Trophoblast cell (in vitro differentiated cells and primary cell): Measurements from ENCODE around the gene NKD1.

Experiments used
- DNase-seq, 2 donors: peaks; one replicate each; pipeline ENCODE4 v3.0.0-alpha.2; 2016
- H2AFZ ChIP-seq: 2 replicates; pipeline ENCODE4 v1.6.1; 2013; ENCODE audit warnings: low read length, moderate library complexity, mild to moderate bottlenecking; ENCODE audit not compliant: insufficient read depth, poor library complexity
- H2AK5ac ChIP-seq: 2 replicates; pipeline ENCODE4 v1.6.1; 2013; ENCODE audit warnings: mild to moderate bottlenecking, low read length
- H2BK120ac ChIP-seq: 2 replicates; pipeline ENCODE4 v1.6.1; 2013; ENCODE audit warnings: low read length, mild to moderate bottlenecking, moderate library complexity; ENCODE audit not compliant: insufficient read depth, poor library complexity
- H2BK12ac ChIP-seq: 2 replicates; pipeline ENCODE4 v1.6.1; 2013; ENCODE audit warnings: mild to moderate bottlenecking, low read length, moderate library complexity
- H2BK5ac ChIP-seq: 2 replicates; pipeline ENCODE4 v1.6.1; 2013; ENCODE audit warnings: low read length, low read depth, moderate library complexity, mild to moderate bottlenecking; ENCODE audit not compliant: poor library complexity
- H3K14ac ChIP-seq: 2 replicates; pipeline ENCODE4 v1.6.1; 2013; ENCODE audit warnings: mild to moderate bottlenecking, low read length
- H3K18ac ChIP-seq: 2 replicates; pipeline ENCODE4 v1.6.1; 2013; ENCODE audit warnings: mild to moderate bottlenecking, low read length
- H3K23ac ChIP-seq: 2 replicates; pipeline ENCODE4 v1.6.1; 2013; ENCODE audit warnings: low read length
- H3K27ac ChIP-seq: 2 replicates; pipeline ENCODE4 v1.5.1; 2013; ENCODE audit warnings: low read depth, mild to moderate bottlenecking, inconsistent platforms, low read length, moderate library complexity
- H3K27me3 ChIP-seq: 2 replicates; pipeline ENCODE4 v1.6.1; 2013; ENCODE audit warnings: inconsistent platforms, mild to moderate bottlenecking, low read length, moderate library complexity; ENCODE audit not compliant: insufficient read depth
- H3K36me3 ChIP-seq, 2 experiments: 1 replicate in 1 of 2; 2 replicates in 1 of 2; pipeline ENCODE4 v1.6.1; 2013; ENCODE audit warnings: low read length in 2 of 2, mild to moderate bottlenecking in 2 of 2, moderate library complexity in 1 of 2; ENCODE audit not compliant: insufficient read depth in 2 of 2, control insufficient read depth in 1 of 2
- H3K4ac ChIP-seq: 2 replicates; pipeline ENCODE4 v1.6.1; 2013; ENCODE audit warnings: low read depth, mild to moderate bottlenecking, low read length, moderate library complexity
- H3K4me1 ChIP-seq, 2 experiments: 1 replicate in 1 of 2; 2 replicates in 1 of 2; pipeline ENCODE4 v1.6.1; 2013; ENCODE audit warnings: low read length in 2 of 2, mild to moderate bottlenecking in 2 of 2, moderate library complexity in 1 of 2; ENCODE audit not compliant: insufficient read depth in 2 of 2, control insufficient read depth in 1 of 2
- H3K4me2 ChIP-seq: 2 replicates; pipeline ENCODE4 v1.6.1; 2013; ENCODE audit warnings: inconsistent platforms, mild to moderate bottlenecking, low read length, moderate library complexity
- H3K4me3 ChIP-seq: 2 replicates; pipeline ENCODE4 v1.5.1; 2013; ENCODE audit warnings: mild to moderate bottlenecking, low read depth, low read length, inconsistent platforms
- H3K79me1 ChIP-seq: one replicate; pipeline ENCODE4 v1.6.1; 2013; ENCODE audit warnings: low read length
- H3K79me2 ChIP-seq: 2 replicates; pipeline ENCODE4 v1.6.1; 2013; ENCODE audit warnings: low read length, mild to moderate bottlenecking; ENCODE audit not compliant: control insufficient read depth, insufficient read depth, poor library complexity
- H3K9ac ChIP-seq: 2 replicates; pipeline ENCODE4 v1.6.1; 2013; ENCODE audit warnings: mild to moderate bottlenecking, low read length
- H3K9me3 ChIP-seq: 2 replicates; pipeline ENCODE4 v1.6.1; 2013; ENCODE audit warnings: low read depth, mild to moderate bottlenecking, control low read depth, inconsistent platforms, low read length; ENCODE audit not compliant: insufficient read depth
- H4K12ac ChIP-seq: 2 replicates; pipeline ENCODE4 v1.6.1; 2013; ENCODE audit warnings: low read depth, mild to moderate bottlenecking, low read length, moderate library complexity
- H4K8ac ChIP-seq: 2 replicates; pipeline ENCODE4 v1.6.1; 2013; ENCODE audit warnings: low read depth, mild to moderate bottlenecking, low read length, moderate library complexity
- H4K91ac ChIP-seq: one replicate; pipeline ENCODE4 v1.6.1; 2013; ENCODE audit warnings: low read depth, mild to moderate bottlenecking, low read length, moderate library complexity
- WGBS: extraction: QIAGEN DNeasy Blood & Tissue Kit; methylation state at CpG from one replicate; pipeline ENCODE4 v1.1.7; 2013; ENCODE audit warnings: missing lambda C conversion rate; ENCODE audit not compliant: insufficient read length, insufficient coverage; ENCODE audit errors: extremely low coverage; 5-methylcytosine and 5-hydroxymethylcytosine counted together

Gene NKD1

DNA sequence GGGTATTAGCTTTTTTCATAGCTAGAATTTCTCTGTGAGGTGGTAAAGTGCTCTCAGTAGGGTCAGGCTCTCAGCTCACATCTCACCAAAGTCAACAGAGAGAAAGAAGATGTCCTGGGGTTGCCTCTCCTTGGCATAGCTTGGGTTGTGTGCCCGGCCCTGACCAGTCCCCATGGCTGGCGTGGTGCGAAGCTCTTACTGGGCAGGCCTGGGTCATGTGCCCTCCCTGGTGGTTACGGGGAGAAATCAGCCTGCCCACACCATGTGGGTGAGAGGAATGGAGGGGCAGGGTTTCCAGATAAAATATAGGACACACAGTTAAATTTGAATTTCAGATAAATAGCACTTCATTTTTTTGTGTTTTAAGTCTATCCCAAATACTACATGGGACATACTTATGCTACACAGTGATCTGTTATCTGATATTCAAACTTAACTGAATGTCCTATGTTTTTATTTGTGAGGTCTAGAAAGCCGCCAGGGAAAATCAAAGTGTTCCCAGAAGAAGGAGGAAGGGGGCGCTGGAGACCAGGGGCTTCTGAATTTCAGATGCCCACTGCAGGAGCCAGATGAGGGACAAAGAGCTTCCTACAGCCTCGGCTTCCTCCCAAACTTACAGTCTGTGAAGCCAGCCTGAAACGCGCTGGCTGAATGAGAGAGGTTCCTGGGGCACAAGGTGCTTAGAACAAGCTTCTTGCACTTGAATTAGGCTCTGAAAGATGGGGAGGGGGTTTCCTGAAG lies 45.4 kb downstream of the NKD1 start:
- Histone ChIP-seq H3K9me3 (peaks cover 3% of the 10 kb centered on the region), H3K18ac (no peak overlapping the region), H4K8ac (no peak overlapping the region), H3K79me1 (no peaks in the 10 kb centered on the region), H4K12ac (no peak overlapping the region), H3K36me3 (no peaks in the 10 kb centered on the region), H4K91ac (no peak overlapping the region), H3K23ac (no peak overlapping the region), H3K4me3 (no peak overlapping the region), H2AFZ (no peak overlapping the region), H3K79me2 (no peaks in the 10 kb centered on the region), H3K9ac (no peak overlapping the region), H3K4me1 (peaks cover 3 to 8% of the 10 kb centered on the region in 2 experiments), H2BK12ac (no peak overlapping the region), H2BK120ac (no peak overlapping the region), H3K14ac (no peak overlapping the region), H2AK5ac (no peak overlapping the region), H3K27me3 (no peaks in the 10 kb centered on the region), H3K27ac (no peak overlapping the region), H3K4me2 (no peak overlapping the region), H2BK5ac (no peak overlapping the region), H3K4ac (no peak overlapping the region)
- WGBS, result no CpG with 5 or more reads among the region's 9 CpGs
- no peak for DNase-seq

- Histone ChIP-seq H3K4me1 (peaks cover 7 to 17% of the 10 kb centered on the region in 2 experiments), H3K27ac (no peak overlapping the region), H3K4me2 (no peak overlapping the region), H3K79me2 (no peaks in the 10 kb centered on the region), H4K12ac (no peak overlapping the region), H3K4ac (no peak overlapping the region), H3K36me3 (no peaks in the 10 kb centered on the region), H3K9ac (no peak overlapping the region), H2AK5ac (no peak overlapping the region), H2BK120ac (no peak overlapping the region), H3K9me3 (peaks cover 3% of the 10 kb centered on the region), H2AFZ (no peak overlapping the region), H3K23ac (no peak overlapping the region), H3K79me1 (no peaks in the 10 kb centered on the region), H2BK12ac (no peak overlapping the region), H3K4me3 (no peak overlapping the region), H3K27me3 (no peaks in the 10 kb centered on the region), H4K91ac (peak overlapping the region; percentile 0), H3K18ac (no peak overlapping the region), H2BK5ac (no peak overlapping the region), H3K14ac (no peak overlapping the region), H4K8ac (no peak overlapping the region)
- no CpG with 5 or more reads among the region's 17 CpGs for WGBS
- peak in 1 of 2 donors; percentile 7 for DNase-seq
Observed at GRCh38 chr16:50594308-50595260, 46.4 kb downstream of the NKD1 start.

GRCh38 chr16:50595859-50596258 lies 47.7 kb downstream of the NKD1 start:
- H3K4ac ChIP-seq, result no peak overlapping the region
- no peak overlapping the region for H3K4me3 ChIP-seq
- H2AFZ ChIP-seq, result no peak overlapping the region
- no peak for DNase-seq
- H2AK5ac ChIP-seq, result no peak overlapping the region
- no CpG with 5 or more reads among the region's 2 CpGs for WGBS
- peaks cover 11 to 25% of the 10 kb centered on the region in 2 experiments for H3K4me1 ChIP-seq
- no peaks in the 10 kb centered on the region for H3K27me3 ChIP-seq
- H2BK12ac ChIP-seq, result no peak overlapping the region
- H3K9me3 ChIP-seq, result peaks cover 3% of the 10 kb centered on the region
- no peak overlapping the region for H4K91ac ChIP-seq
- H2BK120ac ChIP-seq, result no peak overlapping the region
- no peak overlapping the region for H3K4me2 ChIP-seq
- H3K79me1 ChIP-seq, result no peaks in the 10 kb centered on the region
- H3K79me2 ChIP-seq, result no peaks in the 10 kb centered on the region
- no peak overlapping the region for H4K12ac ChIP-seq
- H3K36me3 ChIP-seq, result no peaks in the 10 kb centered on the region
- no peak overlapping the region for H4K8ac ChIP-seq
- no peak overlapping the region for H3K23ac ChIP-seq
- H3K14ac ChIP-seq, result no peak overlapping the region
- no peak overlapping the region for H3K27ac ChIP-seq
- H3K9ac ChIP-seq, result no peak overlapping the region
- H2BK5ac ChIP-seq, result no peak overlapping the region
- H3K18ac ChIP-seq, result no peak overlapping the region

DNA sequence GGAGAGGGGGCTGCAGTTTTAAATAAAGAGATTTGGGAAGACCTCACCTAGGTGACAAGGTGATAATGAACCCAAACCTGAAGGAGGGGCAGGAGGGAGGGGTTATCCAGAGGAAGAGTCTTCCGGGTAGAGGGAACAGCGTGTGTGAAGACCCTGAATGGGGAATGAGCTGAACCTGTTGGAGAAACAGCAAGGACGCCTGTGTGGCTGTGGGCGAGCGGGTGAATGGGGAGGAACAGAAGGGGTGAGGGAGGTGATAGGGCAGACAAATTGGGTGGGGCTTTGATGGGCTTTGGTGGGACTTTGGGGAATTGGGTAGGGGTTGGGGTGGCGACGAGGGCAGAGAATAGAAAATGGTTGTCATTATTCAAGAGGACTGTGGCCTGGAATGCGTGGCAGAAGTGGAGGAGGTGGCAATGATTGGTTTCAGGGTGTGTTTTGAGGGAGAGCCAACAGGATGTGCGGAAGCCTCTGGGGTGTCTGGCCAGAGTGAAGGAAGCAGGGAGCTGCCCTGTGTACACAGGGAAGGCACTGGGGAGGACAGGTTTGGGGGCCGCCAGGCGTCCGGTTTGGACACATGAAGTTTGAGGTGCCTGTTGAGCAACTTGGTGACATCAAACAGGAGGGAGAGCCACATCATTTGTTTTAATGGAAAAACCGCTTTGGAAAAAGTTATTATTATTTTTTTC lies 48.7 kb downstream of the NKD1 start:
- Histone ChIP-seq H3K79me2 (no peaks in the 10 kb centered on the region), H2BK12ac (no peak overlapping the region), H3K4me3 (no peak overlapping the region), H3K9ac (no peak overlapping the region), H3K27ac (no peak overlapping the region), H4K91ac (no peak overlapping the region), H3K23ac (no peak overlapping the region), H3K36me3 (no peaks in the 10 kb centered on the region), H3K18ac (no peak overlapping the region), H2BK120ac (no peak overlapping the region), H3K14ac (no peak overlapping the region), H3K4ac (no peak overlapping the region), H3K9me3 (peaks cover 4% of the 10 kb centered on the region), H4K8ac (no peak overlapping the region), H3K79me1 (peaks cover 7% of the 10 kb centered on the region), H3K27me3 (no peaks in the 10 kb centered on the region), H3K4me1 (peaks cover 21 to 36% of the 10 kb centered on the region in 2 experiments), H2AFZ (no peak overlapping the region), H2AK5ac (no peak overlapping the region), H2BK5ac (no peak overlapping the region), H4K12ac (no peak overlapping the region), H3K4me2 (no peak overlapping the region)
- no peak for DNase-seq
- WGBS, result 100% methylated on average over 2 of the region's 13 CpGs
